ENCODE results near the gene CTDSP1.
A peak's percentile ranks its signal among the peaks of the same experiment; 100 is the strongest.

The CTDSP1 gene

DNA sequence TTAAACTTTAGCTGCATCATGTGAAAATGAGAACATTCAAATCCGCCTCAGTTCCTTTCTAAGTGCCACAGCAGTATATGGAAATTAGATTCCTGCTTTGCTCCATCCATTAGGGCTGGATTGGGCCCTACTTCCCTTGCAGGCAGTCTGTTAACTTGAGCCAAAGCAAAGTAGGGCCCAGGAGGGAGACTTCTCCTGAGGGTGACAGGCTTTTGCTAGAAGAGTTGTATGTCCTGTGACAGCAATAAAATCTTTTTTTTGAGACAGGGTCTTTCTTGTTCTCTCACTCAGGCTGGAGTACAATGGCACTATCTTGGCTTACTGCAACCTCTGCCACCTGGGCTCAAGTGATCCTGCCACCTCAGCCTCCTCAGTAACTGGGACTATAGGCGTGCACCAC is 47.4 kb downstream of the CTDSP1 start:
- Histone ChIP-seq H4K20me1 (no peaks in the 10 kb centered on the region), H3K9ac (no peak overlapping the region), H3K27me3 (no peaks in the 10 kb centered on the region), H3K9me3 (replicated peaks in 1 of 11) (no peaks in the 10 kb centered on the region), H3K4me2 (no peak overlapping the region), H3K4me1 (peaks cover 0 to 12% (median 7%) of the 10 kb centered on the region in 10 experiments; a peak in 10 of 20 replicates), H3K36me3 (peaks cover 23 to 66% (median 49%) of the 10 kb centered on the region in 11 experiments), H3K27ac (no peak overlapping the region), H3K4me3 (no peak overlapping the region)
- TF ChIP-seq Cebpa-rat (IDR thresholded peaks at IDR 0.05) = no peak

DNA sequence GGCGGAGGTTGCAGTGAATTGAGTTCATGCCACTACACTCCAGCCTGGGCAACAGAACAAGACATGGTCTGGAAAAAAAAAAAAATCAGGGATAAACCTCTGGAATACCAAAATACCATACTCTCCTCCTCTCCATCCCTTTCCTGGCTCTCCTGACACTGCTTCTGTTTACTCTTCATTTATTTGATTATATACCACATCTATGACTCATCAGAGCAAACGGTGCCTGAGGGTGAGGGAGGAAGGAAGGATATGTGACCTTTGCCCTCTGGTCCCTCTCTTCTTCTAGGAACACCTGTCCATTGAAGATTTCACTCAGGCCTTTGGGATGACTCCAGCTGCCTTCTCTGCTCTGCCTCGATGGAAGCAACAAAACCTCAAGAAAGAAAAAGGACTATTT is 49.3 kb downstream of the CTDSP1 start:
- no peaks in the 10 kb centered on the region for H3K9me3 ChIP-seq (replicated peaks in 1 of 11)
- no peak overlapping the region for H3K9ac ChIP-seq
- no peaks in the 10 kb centered on the region for H3K27me3 ChIP-seq
- H3K4me1 ChIP-seq = peaks cover 0 to 12% (median 7%) of the 10 kb centered on the region in 10 experiments; a peak in 10 of 20 replicates
- no peak overlapping the region for H3K27ac ChIP-seq
- H3K4me2 ChIP-seq = peak overlapping the region in 2 of 11 experiments; percentile 20 to 35; a peak in 2 of 22 replicates
- no peaks in the 10 kb centered on the region for H4K20me1 ChIP-seq
- H3K4me3 ChIP-seq = no peak overlapping the region
- TF ChIP-seq Cebpa-rat (IDR thresholded peaks at IDR 0.05) = no peak
- H3K36me3 ChIP-seq = peaks cover 37 to 85% (median 60%) of the 10 kb centered on the region in 11 experiments

DNA sequence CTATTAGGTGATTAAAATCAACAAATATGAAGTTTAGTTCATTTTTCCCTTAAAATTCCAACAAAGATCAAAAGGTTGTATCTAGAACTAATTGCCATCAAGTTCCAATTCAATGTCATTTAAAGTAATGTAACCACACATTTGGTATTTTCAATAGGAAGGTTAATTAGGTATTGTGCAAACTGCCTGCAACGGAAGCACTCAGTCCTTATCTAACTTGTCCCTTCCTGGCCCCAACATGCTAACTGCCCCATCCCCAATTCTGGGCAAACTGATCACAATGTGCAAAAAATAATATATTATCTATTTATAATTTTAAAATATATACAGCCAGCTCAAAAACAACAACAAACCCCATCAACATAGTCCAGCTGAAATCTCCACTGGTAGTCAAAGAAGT is 52.4 kb downstream of the CTDSP1 start:
- peaks cover 61 to 98% (median 85%) of the 10 kb centered on the region in 11 experiments for H3K36me3 ChIP-seq
- H4K20me1 ChIP-seq = no peaks in the 10 kb centered on the region
- no peak overlapping the region for H3K27ac ChIP-seq

More for the DNA sequence above, 52.4 kb downstream of the CTDSP1 start:
- peaks cover 0 to 12% (median 7%) of the 10 kb centered on the region in 10 experiments; a peak in 10 of 20 replicates for H3K4me1 ChIP-seq
- no peaks in the 10 kb centered on the region for H3K27me3 ChIP-seq
- TF ChIP-seq Cebpa-rat (IDR thresholded peaks at IDR 0.05) = no peak
- H3K9ac ChIP-seq = no peak overlapping the region
- H3K4me2 ChIP-seq = no peak overlapping the region
- no peak overlapping the region for H3K4me3 ChIP-seq
- no peaks in the 10 kb centered on the region for H3K9me3 ChIP-seq (replicated peaks in 1 of 11)

All from BLaER1 treated with 17β-estradiol and CSF1 and Interleukin-3, amounts not matched to agents 10 nM and 100 nM (cell line).